ENCODE data around the gene PLEKHM3. TPM values are rescaled to one million over a fixed set of nuclear protein-coding genes. Genes with fewer than 3 reads are reported as not detected.

The PLEKHM3 gene
- total RNA-seq, 2 experiments from 2014 or later: 11.3 to 11.6 TPM

GRCh38 chr2:208006337-208006736 lies 19.0 kb downstream of the PLEKHM3 start:
- Histone ChIP-seq H3K9me3 (ENCODE audit: control insufficient read depth in 1 of 2, insufficient read depth in 1 of 2, low read length in 2 of 2) (no peaks in the 10 kb centered on the region), H3K36me3 (ENCODE audit: insufficient read depth, low read length) (peaks cover 7% of the 10 kb centered on the region), H3K4me3 (ENCODE audit: low read length) (no peak overlapping the region), H3K4me1 (ENCODE audit: insufficient read depth, low read length) (no peaks in the 10 kb centered on the region), H3K27ac (ENCODE audit: low read depth in 1 of 2, low read length in 2 of 2) (no peak overlapping the region), H3K27me3 (ENCODE audit: control insufficient read depth in 1 of 2, insufficient read depth in 2 of 2, low read length in 2 of 2) (no peaks in the 10 kb centered on the region)
- POLR2A ChIA-PET: no interaction called here
- intact Hi-C loops (cut with DNase I, micrococcal nuclease): no loop called here
- no peaks in the 10 kb centered on the region for H3K9me3 Mint-ChIP-seq
- peaks cover 16% of the 10 kb centered on the region for H3K36me3 Mint-ChIP-seq (ENCODE audit: low read depth)
- ATAC-seq (ENCODE audit: poor library complexity) (no peak), DNase-seq (no peak)
- CTCF ChIA-PET: no interaction called here
- TF ChIP-seq CTCF (IDR thresholded peaks at IDR 0.05): no peak
- no peak overlapping the region for H3K27ac Mint-ChIP-seq
- no peaks in the 10 kb centered on the region for H3K27me3 Mint-ChIP-seq
- H3K4me1 Mint-ChIP-seq (ENCODE audit: low read depth): peaks cover 35% of the 10 kb centered on the region
- no peak overlapping the region for H3K4me3 Mint-ChIP-seq

- POLR2A ChIA-PET: no interaction called here
- no peaks in the 10 kb centered on the region for H3K27me3 ChIP-seq (ENCODE audit: control insufficient read depth in 1 of 2, insufficient read depth in 2 of 2, low read length in 2 of 2)
- H3K27ac Mint-ChIP-seq: no peak overlapping the region
- H3K9me3 Mint-ChIP-seq: no peaks in the 10 kb centered on the region
- TF ChIP-seq CTCF (IDR thresholded peaks at IDR 0.05): no peak
- peaks cover 31% of the 10 kb centered on the region for H3K36me3 ChIP-seq (ENCODE audit: insufficient read depth, low read length)
- intact Hi-C loops (cut with DNase I, micrococcal nuclease): no loop called here
- no peak for ATAC-seq (ENCODE audit: poor library complexity)
- no peaks in the 10 kb centered on the region for H3K9me3 ChIP-seq (ENCODE audit: control insufficient read depth in 1 of 2, insufficient read depth in 1 of 2, low read length in 2 of 2)
- H3K4me3 ChIP-seq (ENCODE audit: low read length): no peak overlapping the region
- H3K27me3 Mint-ChIP-seq: no peaks in the 10 kb centered on the region
- DNase-seq: no peak
- peaks cover 50% of the 10 kb centered on the region for H3K36me3 Mint-ChIP-seq (ENCODE audit: low read depth)
- no peaks in the 10 kb centered on the region for H3K4me1 ChIP-seq (ENCODE audit: insufficient read depth, low read length)
- CTCF ChIA-PET: no interaction called here
- no peak overlapping the region for H3K4me3 Mint-ChIP-seq
- peaks cover 23% of the 10 kb centered on the region for H3K4me1 Mint-ChIP-seq (ENCODE audit: low read depth)
- H3K27ac ChIP-seq (ENCODE audit: low read depth in 1 of 2, low read length in 2 of 2): no peak overlapping the region
These were observed 23.4 kb downstream of the PLEKHM3 start for GRCh38 chr2:208001924-208002323.

GRCh38 chr2:208000701-208001395 lies 24.5 kb downstream of the PLEKHM3 start:
- Histone ChIP-seq H3K36me3 (ENCODE audit: insufficient read depth, low read length) (peaks cover 33% of the 10 kb centered on the region), H3K4me3 (ENCODE audit: low read length) (no peak overlapping the region), H3K27ac (ENCODE audit: low read depth in 1 of 2, low read length in 2 of 2) (no peak overlapping the region), H3K4me1 (ENCODE audit: insufficient read depth, low read length) (no peaks in the 10 kb centered on the region), H3K27me3 (ENCODE audit: control insufficient read depth in 1 of 2, insufficient read depth in 2 of 2, low read length in 2 of 2) (no peaks in the 10 kb centered on the region), H3K9me3 (ENCODE audit: control insufficient read depth in 1 of 2, insufficient read depth in 1 of 2, low read length in 2 of 2) (no peaks in the 10 kb centered on the region)
- Mint-ChIP-seq H3K36me3 (ENCODE audit: low read depth) (peaks cover 58% of the 10 kb centered on the region), H3K27ac (no peak overlapping the region), H3K27me3 (no peaks in the 10 kb centered on the region), H3K4me3 (no peak overlapping the region), H3K4me1 (ENCODE audit: low read depth) (peaks cover 26% of the 10 kb centered on the region), H3K9me3 (no peaks in the 10 kb centered on the region)
- ATAC-seq (ENCODE audit: poor library complexity) (no peak), DNase-seq (no peak)
- no peak for TF ChIP-seq CTCF (IDR thresholded peaks at IDR 0.05)
- ChIA-PET CTCF (interaction anchor here (0.5 kb wide), 1 partner anchor 28 kb away, joined by 3 read pairs; no protein-coding TSS in a partner anchor), POLR2A (no interaction called here)
- intact Hi-C loops (cut with DNase I, micrococcal nuclease): no loop called here

Data from CD4-positive, alpha-beta T cell (primary cell).